Epithelial cell of esophagus (primary cell): ENCODE data around the gene TRPV2.

Experiments used
- DNase-seq: peaks from one replicate; pipeline ENCODE4 v3.0.0; 2010; ENCODE audit warnings: low read depth
- H3K4me3 ChIP-seq: 2 replicates; pipeline ENCODE4 v1.5.1; 2011; ENCODE audit warnings: mild to moderate bottlenecking, low read length, control low read depth
- TF ChIP-seq, protein P1 (sequence below): IDR thresholded peaks from 2 replicates; pipeline ENCODE4 v1.5.1; 2011; ENCODE audit warnings: low read depth, mild to moderate bottlenecking, low read length, control low read depth, inconsistent platforms; ENCODE audit not compliant: insufficient read depth; ENCODE audit errors: missing control alignments

TRPV2 gene

DNA sequence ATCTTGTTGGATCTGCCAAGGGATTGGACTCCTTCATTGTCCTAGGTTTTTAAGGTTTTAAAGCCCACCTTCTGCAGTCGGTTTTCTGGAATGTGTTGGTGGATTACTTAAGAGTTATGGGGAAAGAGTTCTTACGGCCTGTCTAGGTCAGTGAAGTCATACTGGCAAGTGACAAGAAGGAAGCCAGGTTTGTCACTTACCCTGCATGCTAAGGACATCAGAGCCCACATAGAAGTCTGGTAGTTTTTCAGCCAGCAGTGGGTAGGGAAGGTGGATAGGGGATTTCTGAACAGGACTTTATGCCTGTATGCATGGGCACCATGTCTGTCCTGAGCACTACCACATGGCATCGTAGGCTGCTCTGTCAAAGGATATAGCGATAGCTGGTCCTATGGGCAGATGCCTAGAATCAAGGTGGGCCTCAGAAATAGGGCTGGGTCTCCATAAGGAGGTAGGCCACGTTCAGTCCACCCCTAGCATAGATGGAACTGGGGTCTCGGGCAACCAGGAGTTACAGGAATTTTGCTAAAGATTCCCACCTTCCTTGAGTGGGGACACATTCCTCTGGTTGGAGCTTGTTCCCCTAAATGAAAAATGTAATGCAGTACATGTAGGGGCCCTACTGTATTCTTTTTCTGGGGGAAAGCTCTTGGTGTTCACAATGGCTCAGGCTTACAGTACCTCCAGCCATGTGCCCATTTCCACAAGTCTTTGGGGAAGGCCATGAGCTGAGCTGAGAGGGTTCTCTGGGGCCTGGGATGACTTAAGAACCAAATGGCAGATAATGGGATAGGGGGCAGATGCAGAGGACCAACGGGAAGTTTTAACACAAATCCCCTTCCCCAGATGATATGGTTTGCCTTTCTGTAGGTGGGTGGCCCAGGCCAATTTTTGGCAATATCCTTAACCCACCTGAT lies 27.5 kb downstream of the TRPV2 start:
- no peak for DNase-seq
- TF ChIP-seq, protein P1, sequence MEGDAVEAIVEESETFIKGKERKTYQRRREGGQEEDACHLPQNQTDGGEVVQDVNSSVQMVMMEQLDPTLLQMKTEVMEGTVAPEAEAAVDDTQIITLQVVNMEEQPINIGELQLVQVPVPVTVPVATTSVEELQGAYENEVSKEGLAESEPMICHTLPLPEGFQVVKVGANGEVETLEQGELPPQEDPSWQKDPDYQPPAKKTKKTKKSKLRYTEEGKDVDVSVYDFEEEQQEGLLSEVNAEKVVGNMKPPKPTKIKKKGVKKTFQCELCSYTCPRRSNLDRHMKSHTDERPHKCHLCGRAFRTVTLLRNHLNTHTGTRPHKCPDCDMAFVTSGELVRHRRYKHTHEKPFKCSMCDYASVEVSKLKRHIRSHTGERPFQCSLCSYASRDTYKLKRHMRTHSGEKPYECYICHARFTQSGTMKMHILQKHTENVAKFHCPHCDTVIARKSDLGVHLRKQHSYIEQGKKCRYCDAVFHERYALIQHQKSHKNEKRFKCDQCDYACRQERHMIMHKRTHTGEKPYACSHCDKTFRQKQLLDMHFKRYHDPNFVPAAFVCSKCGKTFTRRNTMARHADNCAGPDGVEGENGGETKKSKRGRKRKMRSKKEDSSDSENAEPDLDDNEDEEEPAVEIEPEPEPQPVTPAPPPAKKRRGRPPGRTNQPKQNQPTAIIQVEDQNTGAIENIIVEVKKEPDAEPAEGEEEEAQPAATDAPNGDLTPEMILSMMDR: no peak
- H3K4me3 ChIP-seq: no peak overlapping the region

DNA sequence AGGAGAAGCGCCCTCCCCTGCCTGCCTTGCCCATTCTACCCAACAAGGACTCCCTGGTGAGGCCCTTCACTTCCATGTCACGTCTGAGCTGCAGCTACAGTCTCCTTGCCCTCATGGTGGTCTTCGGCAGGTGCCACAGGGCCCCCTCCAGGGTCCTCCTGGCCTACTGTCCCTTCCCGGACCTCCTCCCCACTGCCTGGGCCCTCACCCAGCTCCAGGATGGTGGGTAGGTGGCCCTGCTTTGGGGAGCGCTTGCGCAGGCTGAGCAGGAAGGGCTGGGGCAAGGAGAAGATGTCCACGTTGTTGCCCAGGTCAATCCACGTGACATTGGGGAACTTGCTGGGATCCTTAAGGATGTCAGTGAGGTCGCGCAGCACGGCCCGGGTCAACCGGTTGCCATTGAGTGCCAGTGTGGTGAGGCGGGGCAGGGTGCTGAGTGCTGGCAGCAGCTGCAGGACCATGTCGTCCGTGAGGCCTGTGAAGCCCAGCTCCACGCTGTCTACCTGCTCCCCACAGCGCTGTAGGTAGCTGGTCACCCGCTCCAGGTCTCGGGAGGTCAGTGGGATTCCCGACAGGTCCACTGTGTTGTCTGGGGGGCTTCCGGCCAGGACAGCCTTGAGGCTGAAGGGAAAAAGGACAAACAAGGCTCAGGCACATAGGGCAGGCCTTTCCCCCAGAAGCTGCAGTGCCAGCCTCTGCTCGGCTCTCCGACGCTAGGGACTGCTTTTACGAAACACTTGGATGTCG lies 28.3 kb downstream of the TRPV2 start:
- H3K4me3 ChIP-seq: no peak overlapping the region
- TF ChIP-seq, protein P1: no peak
- DNase-seq: no peak

DNA sequence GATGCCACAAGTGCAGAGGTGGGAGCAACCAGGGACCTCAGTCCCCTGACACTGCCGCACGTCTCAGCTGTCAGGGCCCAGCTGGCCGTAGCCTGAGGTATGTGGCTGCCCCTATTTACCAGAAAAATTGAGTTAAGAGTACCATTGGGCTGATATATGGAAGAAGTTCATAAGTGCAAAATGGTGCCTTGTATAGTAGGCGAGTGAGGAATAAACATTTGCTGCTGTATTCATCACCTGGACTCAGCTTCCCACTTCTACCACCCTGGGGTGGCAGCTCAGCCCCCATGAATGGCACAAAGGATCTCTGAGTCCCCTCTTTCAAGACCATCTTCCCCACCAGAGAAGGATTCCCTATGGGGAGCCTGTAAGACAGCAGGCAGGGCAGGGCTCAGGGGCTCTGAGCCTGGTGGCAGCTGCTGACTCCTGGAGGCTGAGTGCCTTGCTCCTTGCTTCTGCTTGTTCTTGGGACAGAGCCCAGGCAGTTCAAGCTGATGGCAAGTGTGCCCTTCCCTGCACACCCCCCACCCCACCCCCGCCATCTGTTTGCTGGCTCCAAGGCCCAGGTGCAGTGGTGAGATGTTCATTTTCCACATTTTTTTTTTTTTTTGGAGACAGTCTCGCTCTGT lies 29.0 kb downstream of the TRPV2 start:
- no peak for DNase-seq
- TF ChIP-seq, protein P1: no peak
- no peak overlapping the region for H3K4me3 ChIP-seq

DNA sequence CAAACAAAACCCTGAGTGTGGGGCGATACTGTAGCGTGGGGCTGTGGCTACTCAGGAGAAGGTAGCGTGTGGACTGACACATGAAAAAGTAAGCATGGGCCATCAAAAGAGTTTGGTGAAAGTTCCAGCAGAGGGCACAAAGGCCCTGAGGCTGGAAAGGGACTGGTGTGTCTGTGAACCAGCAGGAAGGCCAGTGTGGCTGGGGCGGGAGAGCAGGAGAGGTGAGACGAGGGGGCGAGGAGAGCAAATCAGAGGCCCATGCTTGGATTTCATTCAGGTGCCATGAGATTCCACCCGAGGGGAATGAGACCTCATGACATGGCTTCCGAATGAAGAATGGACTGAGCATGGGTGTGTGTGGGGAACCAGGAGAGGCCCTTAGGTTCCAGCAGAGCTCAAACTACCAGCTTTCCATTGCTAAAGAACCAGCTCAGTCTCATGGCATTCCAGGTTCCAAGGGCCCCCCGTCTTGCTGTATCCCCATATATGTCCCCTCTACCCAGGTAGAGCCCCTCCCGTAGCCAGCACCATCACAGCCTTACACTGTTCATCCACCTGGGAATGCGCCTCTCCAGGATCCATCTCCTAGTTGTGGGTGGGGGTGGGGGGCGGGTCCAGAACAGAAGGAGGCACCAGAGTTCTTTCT lies 31.1 kb downstream of the TRPV2 start:
- TF ChIP-seq, protein P1: no peak
- DNase-seq: no peak
- no peak overlapping the region for H3K4me3 ChIP-seq

DNA sequence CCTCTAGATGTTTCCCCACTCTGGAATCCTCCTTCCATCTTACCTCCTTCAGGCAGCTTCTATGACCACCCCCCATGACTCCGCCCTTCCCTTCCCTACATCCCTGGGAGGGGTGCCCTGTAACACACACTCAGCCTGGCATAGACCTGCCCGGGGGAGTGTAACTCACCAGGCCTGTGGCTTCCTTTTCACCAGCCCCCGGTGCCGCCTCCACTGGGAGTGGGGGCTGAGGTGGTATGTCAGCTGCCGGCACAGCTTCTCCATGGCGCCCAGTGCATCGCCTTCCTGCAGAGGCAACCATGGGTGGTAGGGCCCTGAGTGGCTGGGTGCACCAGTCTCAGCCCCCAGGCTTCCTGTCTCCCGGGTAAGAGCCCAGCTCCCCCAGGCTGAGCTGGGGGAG lies 32.3 kb downstream of the TRPV2 start:
- TF ChIP-seq, protein P1: no peak
- no peak for DNase-seq
- no peak overlapping the region for H3K4me3 ChIP-seq

DNA sequence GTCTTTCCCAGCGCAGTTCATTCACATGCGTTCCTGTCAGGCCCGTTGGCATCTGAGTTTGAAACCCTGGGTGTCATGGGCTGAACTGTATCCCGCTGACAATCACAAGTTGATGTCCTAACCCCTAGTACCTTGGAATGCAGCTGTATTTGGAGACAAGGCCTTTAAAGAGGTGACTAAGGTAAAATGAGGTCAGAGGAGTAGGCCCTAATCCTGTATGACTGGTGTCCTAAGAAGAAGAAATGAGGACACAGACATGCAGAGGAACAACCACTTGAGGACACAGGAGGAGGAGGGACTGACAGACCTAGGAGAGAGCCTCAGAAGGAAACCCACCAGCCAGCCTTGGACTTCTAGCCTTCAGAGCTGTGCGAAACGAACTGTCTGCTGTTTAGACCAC lies 33.1 kb downstream of the TRPV2 start:
- no peak overlapping the region for H3K4me3 ChIP-seq
- no peak for DNase-seq
- TF ChIP-seq, protein P1: no peak
